SHP77 (cell line): ENCODE measurements around the gene CACTIN.
"Not testable (repeated sequence)": the region's sequence is repeated elsewhere in the genome, so short reads cannot be mapped to it uniquely, and the experiment has no call there.

Experiments used
- DNase-seq, 2 experiments: peaks; one replicate each; lab custom pipeline; 2025; lab: John Stamatoyannopoulos, UW

Gene CACTIN

DNA sequence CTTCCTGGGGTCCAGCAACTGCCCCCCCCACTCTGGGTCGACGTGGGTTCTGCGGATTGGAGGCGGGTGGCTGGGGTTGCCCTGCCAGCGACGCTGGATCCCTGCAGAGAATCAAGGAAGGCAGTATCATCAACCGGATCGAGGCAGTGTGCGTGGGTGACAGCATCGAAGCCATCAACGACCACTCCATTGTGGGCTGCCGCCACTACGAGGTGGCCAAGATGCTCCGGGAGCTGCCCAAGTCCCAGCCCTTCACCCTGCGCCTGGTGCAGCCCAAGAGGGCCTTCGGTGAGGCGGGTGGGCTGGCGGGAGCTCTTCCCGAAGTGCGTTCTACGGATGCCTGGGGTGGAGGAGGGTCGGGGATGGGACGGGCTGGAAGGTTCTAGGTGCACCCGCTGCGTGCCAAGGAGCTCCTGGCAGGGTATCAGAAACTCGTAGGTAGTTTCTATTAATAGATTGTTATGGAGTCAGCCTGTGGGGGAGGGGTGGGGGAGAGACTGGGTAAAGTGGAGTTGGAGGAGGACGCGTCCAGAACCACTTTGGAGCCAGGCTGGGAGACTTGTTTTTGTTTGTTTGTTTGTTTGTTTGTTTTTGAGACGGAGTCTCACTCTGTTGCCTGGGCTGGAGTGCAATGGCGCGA lies 39.8 kb downstream of the CACTIN start:
- no peak for DNase-seq

DNA sequence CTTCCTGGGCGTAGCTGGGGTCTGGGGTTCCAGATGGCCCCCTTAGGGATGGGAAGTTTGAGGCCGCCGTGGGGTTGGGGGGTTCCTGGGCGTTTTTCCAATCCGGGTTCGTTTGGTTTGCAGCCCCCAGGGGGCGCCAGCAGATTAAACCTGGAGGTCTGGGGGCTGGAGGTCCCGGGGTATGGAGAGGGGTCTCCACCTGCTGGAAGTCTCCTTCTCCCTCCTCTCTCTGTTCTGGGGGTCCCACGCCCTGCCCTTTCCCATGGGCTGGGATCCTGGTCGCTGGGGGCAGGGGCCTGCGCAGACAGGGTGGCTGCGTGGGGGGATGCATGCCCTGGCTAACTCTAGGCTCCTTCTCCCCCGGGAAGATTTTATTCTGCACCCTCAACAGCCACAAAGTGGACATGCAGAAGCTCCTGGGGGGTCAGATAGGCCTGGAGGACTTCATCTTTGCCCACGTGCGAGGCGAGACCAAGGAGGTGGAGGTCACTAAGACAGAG lies 40.4 kb downstream of the CACTIN start:
- no peak for DNase-seq

DNA sequence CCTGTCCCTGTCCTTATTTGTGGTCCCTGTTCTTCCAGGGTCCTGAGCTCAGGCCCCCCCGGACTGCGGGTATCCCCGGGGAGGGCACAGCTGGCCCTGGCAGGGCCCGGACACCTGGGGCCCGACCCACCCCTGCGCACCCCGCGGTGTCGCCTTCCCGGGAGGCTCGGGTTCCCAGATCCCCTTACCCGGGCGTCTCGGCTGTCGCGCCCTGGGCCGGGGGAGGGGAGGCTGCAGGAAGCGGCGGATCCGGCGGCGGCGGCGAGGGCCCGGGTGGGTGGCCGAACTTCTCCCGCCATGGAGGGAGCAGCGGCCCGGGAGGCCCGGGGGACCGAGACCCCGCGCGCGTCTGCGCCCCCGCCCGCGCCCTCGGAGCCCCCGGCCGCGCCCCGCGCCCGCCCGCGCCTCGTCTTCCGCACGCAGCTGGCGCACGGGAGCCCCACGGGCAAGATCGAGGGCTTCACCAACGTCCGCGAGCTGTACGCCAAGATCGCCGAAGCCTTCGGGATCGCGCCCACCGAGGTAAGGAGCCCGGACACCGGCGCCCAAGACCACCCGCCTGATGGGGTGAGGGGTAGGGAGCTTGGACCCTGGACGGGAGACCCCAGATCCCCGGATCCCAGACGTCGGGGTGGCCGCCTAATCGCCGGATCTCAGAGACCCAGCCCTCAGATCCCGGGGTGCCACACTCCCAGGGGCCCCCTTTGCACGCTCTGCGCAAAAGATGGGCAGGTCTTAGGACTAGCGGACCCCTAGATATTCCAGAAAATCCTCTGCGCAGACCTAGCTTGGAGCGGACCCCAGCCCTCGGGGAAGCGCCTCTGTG lies 41.1 kb downstream of the CACTIN start, which contains the start of gene GIPC3:
TSS of gene GIPC3 (plus strand) at position 178 of the 826 bp plus-strand sequence. CDS start at position 298, 120 bp downstream.
- no peak for DNase-seq

DNA sequence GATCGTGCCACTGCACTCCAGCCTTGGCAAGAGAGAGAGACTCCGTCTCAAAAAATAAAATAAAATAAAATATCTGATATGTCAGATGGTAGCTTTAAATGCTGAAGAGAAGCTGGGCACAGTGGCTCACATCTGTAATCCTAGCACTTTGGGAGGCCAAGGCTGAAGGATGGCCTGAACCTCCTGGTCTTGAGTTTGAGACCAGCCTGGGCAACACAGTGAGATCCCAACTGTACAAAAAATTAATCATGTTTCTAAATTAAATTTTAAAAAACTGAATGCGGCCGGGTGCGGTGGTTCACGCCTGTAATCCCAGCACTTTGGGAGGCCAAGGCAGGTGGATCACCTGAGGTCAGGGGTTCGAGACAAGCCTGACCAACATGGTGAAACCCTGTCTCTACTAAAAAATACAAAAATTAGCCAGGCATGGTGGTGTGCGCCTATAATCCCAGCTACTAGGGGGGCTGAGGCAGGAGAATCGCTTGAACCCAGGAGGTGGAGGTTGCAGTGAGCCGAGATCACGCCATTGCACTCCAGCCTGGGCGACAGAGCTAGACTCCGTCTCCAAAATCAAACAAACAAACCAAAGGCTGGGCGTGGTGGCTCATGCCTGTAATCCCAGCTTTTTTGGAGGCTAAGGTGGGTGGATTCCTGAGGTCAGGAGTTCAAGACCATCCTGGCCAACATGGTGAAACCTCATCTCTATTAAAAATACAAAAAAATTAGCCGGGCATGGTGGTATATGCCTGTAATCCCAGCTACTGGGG lies 42.4 kb downstream of the CACTIN start:
- DNase-seq = not testable (repeated sequence)

DNA sequence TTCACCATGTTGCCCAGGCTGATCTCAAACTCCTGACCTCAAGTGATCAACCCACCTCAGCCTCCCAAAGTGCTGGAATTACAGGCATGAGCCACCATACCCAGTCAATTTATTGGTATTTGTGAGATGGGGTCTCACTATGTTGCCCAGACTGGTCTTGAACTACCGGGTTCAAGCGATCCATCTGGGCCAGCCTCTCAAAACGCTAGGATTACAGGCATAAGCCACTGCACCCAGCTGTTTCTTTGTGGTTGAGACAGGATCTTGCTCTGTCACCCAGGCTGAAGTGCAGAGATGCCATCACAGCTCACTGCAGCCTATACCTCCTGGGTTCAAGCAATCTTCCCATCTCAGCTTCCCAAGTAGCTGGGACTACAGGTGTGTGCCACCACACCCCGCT lies 44.8 kb downstream of the CACTIN start:
- DNase-seq = not testable (repeated sequence)

DNA sequence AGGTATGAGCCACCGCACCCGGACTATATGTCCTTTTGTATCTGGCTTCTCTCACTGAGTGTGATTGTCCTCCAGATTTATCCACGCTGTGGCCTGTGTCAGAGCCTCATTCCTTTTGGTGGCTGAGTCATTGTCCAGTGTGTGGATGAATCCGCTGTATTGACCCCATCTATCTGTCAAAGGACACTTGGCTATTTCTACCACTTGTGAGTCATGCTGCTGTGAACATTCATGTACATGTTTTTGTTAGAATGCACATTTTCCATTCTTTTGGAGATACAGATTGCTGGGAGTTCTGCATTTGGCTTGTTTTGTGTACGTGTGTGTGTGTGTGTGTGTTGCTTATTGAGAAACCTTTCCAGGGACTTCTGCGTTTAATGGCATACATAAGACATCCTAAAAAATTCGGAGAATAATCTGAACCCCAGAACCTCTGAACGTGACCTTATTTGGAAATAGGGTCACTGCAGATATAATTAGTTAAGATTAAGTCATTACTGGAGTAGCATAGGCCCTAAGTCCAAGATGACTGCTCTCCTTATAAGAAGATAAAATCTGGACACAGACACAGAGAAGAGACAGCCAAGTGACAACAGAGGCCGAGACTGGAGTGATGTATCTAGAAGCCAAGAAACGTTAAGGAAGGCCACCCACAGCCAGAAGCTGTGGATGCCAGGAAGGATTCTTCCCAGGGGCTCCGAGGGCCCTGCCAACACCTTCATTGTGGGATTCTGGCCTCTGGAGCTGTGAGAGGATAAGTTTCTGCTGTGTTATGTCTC lies 46.2 kb downstream of the CACTIN start:
- no peak for DNase-seq

DNA sequence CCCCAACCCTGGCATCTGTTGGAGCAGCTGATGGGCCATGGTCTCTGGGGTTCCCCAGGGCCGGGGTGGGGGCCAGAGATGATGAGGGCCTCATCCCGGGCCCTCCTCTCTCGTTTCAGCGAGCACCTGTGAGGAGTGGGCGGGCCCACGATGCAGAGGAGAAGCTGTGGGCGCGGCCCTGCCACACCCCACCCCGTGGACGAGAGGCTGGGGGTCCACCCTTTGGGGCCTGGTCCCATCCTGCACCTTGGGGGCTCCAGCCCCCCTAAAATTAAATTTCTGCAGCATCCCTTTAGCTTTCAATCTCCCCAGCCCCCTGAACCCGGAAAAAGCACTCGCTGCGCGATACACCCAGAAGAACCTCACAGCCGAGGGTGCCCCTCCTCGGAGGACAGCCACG lies 48.2 kb downstream of the CACTIN start:
- no peak for DNase-seq

DNA sequence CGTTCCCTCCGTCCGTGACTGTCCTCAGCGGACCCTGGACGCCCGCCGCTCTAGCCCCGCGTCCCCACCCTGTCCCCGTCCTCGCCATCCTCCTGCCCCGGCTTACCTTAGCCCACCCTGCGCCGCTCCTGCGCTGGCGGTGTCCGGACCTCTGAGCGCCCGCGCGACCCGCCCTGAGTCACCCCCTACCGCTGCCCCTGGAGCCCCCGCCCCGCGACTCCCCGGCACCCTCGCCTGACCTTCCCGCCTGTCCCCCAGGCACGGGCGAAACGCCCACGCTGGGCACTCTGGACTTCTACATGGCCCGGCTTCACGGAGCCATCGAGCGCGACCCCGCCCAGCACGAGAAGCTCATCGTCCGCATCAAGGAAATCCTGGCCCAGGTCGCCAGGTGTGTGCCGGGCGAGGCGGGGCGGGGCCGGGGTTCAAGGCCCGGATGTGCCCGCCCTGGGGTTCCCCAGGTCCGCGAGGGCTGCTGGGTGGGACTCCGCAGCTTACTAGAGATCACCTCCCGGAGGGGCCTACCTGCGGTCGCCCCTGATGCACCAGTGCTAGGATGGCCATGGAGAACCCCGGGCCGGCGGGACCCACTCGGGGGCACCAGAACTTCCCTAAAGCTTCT lies 48.8 kb downstream of the CACTIN start:
- no peak for DNase-seq

DNA sequence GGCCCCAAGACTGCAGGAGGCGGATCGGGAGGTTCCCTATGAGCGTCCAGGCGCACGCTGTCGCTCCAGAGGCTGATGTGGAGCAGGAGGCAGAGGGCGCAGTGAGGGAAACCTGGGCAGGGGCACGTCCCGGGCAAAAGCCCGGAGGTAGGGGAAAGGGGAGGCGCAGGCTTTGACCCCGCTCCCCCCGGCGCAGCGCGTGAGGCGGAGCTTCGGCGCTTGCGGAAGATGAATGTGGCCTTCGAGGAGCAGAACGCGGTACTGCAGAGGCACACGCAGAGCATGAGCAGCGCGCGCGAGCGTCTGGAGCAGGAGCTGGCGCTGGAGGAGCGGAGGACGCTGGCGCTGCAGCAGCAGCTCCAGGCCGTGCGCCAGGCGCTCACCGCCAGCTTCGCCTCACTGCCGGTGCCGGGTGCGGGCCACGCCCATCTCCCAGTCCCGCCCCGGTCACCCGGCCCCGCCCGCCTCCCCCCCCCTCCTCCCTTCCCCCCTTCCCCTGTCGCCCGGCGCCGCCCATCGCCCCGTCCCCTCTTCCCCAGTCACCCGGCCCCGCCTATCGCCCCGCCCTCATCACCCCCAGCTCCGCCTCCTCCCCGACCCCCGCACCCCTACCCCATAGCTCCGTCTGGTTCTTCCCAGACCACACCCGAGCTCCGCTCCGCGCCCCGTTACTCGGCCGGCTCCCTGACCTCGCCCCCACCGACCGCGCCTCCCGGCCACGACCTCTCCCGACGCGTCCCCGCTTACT lies 49.7 kb downstream of the CACTIN start:
- no peak for DNase-seq

DNA sequence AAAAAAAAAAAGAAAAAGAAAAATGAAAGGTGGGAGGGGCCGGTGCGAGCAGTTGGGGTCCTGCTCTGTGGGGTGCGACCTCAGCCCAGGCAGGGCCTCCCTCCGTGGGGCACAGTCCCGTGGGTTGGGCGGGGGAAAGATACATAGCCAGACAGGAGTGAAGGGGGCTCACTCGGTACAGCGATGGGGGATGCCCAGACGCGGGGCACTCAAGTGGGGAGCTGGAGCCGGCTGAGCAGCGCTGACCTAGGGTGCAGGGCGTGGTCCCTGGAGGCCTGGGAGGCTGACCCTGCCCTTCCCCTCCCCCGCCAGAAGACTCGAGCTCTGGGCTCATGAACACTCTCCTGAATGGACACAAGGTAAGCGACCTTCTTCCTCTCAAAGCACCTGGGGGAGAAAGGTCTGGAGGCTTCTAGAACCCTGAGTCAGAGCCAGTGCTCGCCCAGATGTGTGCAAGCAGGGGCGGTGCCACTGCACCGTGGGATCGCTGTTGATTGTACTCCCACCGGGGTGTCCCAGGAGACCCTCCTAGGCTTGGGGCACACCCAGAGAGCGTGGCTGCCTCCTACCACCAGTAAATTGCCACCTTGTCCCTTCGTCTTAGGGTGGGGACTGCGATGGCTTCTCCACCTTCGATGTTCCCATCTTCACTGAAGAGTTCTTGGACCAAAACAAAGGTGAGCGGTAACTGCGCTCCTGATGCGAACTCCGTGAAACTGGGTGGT lies 50.5 kb downstream of the CACTIN start:
- DNase-seq = no peak

DNA sequence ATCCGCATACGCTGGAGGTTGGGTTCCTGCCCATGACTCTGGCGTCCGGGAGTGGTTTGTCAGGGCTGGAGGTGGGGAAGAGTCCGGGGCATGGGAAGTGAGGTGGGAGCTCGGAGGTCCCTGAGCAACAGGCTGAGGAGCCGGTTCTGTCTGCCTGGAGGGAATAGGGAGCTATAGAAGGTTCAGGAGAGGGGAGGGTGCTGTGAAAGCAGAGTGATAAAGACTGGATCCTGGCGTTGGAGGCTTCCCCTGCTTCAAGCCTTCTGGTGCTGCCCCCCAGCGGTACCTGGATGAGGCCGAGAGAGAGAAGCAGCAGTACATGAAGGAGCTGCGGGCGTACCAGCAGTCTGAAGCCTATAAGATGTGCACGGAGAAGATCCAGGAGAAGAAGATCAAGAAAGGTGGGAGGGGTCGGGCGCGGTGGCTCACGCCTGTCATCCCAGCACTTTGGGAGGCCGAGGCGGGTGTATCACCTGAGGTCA lies 51.3 kb downstream of the CACTIN start:
- peak; percentile 24 to 38 for DNase-seq

DNA sequence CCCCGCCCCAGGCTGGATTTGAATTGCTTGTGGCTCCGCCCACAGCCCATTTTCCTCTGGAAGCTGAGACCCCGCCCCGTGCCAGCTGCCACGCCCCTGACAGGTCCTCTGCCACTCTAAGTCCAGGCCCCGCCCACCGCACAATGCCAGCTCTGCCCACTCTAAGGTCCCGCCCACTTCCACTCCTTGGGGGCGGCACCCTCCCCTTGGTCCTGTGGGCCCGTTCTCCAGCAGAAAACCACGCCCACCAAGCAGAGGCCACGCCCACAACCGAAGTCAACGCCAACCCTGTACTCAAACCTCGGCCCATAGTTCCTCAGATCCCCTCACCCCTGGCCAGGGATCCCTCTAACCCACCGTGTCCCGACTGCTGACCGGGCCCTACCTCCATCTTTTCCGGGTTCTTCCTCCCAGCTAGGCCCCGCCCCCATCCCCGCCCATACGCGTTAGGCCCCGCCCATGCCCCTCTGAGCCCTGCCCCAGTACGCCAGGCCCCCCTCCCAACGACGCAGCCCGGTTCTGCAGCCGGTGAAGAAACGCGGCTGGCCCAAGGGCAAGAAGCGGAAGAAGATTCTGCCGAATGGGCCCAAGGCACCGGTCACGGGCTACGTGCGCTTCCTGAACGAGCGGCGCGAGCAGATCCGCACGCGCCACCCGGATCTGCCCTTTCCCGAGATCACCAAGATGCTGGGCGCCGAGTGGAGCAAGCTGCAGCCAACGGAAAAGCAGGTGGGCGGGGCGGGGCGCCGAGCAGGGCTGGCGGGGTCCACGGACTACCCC lies 52.5 kb downstream of the CACTIN start:
- DNase-seq = peak; percentile 93 to 95

DNA sequence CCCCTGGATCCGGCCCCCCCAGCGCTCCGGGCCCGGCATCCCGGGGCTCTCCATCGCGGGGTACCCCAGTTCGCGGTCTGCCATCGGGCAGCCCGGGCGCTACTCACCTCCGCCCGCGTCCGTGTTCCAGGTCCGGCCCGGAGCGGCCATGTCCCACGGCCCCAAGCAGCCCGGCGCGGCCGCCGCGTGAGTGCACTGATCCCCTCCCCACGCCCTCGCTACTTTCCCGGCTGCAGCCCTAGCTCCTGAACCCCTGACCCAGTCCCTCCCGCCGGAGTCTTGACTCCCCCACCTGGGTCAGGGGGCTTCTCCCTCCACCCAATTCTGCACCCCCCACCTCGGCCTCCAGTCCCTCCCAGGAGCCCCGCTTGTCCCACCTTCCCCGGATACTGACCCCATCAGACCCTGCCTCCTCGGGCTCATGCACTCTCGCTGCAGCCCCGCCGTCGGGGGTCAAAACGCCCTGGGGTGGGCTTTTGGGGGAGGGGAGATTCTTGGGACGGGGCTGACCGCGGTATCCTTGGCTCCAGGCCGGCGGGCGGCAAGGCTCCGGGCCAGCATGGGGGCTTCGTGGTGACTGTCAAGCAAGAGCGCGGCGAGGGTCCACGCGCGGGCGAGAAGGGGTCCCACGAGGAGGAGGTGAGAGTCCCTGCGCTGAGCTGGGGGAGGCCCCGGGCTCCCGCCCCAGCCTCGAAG lies 53.3 kb downstream of the CACTIN start:
- DNase-seq = no peak

DNA sequence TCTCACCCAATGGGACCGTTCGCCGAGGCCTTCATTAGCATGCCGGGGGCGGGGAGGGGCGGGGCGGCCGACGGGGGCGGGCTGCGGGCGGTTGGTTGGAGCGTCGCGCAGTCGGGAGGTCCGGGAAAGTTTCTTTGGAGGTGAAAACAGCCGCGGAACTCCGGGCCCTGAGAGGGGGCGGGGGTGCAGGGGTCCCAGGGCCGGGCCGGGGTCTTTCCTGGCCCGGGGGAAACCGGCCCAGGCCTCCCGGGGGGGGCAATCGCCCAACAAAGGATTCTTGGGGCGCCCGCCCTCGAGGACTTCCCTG lies 53.8 kb downstream of the CACTIN start, which contains the start of gene HMG20B:
TSS of gene HMG20B (plus strand) at position 90 of the 307 bp plus-strand sequence. CDS start 366 bp downstream, outside the sequence.
- no peak for DNase-seq

DNA sequence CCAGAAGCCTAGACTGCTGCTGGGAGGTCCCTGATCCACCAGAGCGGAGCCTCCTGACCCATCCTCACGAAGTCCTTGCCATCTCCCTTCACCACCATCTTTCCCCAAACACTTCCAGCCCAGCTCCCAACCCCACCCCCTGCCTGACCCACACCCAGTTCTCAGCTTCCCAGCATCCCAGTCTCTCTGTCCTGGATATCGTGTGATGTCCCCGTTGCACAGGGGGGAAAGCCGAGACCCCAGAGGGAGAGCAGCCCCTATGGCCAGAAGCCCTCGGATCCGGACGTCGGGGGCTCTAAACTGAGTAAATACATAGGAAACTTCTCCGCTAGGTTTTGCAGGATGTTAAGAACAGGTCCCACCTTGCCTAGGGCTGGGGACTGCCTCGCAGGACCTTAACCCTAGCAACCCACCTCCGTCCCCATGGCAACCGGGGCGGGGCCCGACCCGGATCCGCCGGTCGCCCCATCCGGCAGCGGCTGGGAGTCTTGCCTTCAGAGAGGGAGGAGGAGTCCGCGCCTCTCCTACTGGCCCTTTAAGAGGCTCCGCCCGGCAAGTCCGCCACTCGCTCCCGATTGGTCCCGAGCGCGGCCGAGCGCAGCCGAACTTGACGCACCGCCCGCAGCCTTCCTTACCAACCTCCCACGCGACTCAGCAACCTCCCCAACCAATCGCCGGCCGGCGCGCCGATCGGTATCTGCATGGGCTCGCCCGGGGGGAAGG lies 54.3 kb downstream of the CACTIN start:
- peak; percentile 98 to 99 for DNase-seq

DNA sequence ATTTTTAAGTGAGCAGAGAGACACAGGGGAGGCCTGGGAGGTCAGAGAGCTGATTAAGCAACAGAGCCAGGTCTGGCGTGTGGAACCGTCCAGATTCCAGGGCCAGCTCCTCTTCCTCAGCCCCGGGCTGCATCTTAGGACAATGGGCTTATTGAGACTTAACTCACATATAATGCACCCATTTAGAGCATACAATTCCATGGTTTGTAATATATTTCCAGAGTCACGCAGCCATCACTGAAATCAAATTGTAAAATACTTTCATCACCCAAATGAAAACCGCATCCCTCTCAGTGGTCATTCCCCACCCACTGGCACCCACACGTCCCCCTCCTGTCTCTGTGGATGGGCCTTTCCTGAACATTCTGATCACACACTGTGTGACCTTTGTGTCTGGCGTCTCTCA lies 56.0 kb downstream of the CACTIN start:
- DNase-seq = no peak

DNA sequence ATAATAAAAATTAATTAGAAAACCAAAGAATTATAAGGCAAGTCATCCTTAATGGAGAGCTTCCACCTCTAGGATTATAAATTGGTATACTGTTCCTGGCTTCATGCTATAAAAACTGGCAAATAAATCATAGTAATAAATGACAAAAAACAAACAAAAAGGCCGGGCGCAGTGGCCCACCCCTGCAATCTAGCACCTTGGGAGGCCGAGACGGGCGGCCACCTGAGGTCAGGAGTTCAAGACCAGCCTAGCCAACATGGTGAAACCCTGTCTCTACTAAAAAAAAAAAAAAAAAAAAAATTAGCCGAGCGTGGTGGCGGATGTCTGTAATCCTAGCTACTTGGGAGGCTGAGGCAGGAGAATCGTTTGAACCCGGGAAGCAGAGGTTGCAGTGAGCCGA lies 56.5 kb downstream of the CACTIN start:
- DNase-seq = not testable (repeated sequence)

DNA sequence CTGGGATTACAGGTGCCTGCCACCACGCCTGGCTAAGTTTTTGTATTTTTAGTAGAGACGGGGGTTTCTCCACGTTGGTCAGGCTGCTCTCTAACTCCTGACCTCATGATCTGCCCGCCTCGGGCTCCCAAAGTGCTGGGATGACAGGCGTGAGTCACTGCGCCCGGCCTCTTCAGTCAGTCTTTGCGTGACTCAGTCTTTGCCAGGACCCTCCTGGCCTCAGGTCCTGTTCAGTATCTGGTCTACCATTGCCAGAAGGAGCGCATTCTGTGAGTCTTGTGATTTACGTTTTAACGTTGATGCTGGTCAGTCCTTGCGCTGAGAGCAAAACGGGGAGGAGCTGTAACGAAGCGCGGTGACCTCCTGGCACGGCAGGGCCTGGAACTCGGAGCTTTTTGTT lies 61.5 kb downstream of the CACTIN start:
- DNase-seq = no peak
